Keratinocyte (primary cell): ENCODE results near the gene NEFH.
"Not testable (repeated sequence)": the region's sequence is repeated elsewhere in the genome, so short reads cannot be mapped to it uniquely, and the experiment has no call there.

Experiments
- CTCF ChIP-seq, 3 experiments: IDR thresholded peaks in 1 of 3; conservative IDR thresholded peaks in 1 of 3; optimal IDR thresholded peaks in 1 of 3; 2 replicates in 2 of 3; 3 replicates in 1 of 3; pipeline versions ENCODE3 to v1.5.1; 2011; ENCODE audit warnings: low read length in 3 of 3, mild to moderate bottlenecking in 3 of 3, moderate library complexity in 2 of 3, control low read depth in 1 of 3, inconsistent platforms in 1 of 3; ENCODE audit not compliant: insufficient read depth in 2 of 3; ENCODE audit errors: extremely low read depth in 1 of 3
- EZH2 ChIP-seq: IDR thresholded peaks from one replicate; pipeline ENCODE4 v1.6.1; 2012; ENCODE audit warnings: inconsistent platforms, mild to moderate bottlenecking, low read length, moderate library complexity

- TF ChIP-seq CTCF (optimal IDR thresholded peaks at IDR 0.05 in 1 of 3, IDR thresholded peaks at IDR 0.05 in 1 of 3, conservative IDR thresholded peaks at IDR 0.05 in 1 of 3; ENCODE audit: extremely low read depth in 1 of 3, insufficient read depth in 2 of 3, low read length in 3 of 3); EZH2: not testable (repeated sequence)
Observed at GRCh38 chr22:29489127-29489780, 9.2 kb downstream of the NEFH start.
